Measurements from ENCODE around the gene RPL35A.
"Not testable (repeated sequence)": the region's sequence is repeated elsewhere in the genome, so short reads cannot be mapped to it uniquely, and the experiment has no call there.

RPL35A gene

DNA sequence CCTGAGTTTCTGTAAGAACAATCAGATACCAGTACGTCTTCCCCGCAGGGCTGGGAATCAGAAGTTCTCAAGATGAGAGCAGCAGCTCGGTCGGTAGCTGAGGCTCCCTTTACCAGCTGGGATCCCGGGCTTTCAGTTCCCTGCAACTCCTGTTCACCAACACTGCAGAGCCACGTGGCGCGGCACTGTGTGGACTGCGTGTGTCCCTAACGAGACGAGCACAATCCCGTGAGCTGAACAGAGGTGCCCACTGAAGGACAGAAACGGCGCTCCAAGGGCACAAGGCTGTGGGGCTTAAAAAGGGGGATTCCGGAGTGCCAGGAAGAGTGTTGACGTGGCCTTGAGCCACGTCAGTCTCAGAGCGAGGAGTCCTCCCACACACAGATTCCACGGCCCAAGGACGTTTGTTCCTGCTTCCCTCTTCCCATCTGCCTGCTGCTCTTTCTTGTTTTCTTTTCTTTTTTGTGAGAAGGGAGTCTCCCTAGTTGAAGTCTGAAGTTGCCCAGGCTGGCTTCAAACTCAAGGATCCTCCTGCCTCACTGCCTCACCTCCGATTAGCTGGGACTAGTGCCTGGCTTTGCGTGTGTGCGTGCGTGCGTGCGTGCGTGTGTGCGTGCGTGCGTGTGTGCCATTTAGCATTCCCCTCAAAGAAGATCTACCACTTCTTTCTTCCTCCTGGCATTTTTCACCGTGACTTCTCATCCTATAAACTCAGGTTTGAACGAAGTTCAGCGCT, 37.1 kb upstream of the RPL35A start:
- TF ChIP-seq, protein P1, sequence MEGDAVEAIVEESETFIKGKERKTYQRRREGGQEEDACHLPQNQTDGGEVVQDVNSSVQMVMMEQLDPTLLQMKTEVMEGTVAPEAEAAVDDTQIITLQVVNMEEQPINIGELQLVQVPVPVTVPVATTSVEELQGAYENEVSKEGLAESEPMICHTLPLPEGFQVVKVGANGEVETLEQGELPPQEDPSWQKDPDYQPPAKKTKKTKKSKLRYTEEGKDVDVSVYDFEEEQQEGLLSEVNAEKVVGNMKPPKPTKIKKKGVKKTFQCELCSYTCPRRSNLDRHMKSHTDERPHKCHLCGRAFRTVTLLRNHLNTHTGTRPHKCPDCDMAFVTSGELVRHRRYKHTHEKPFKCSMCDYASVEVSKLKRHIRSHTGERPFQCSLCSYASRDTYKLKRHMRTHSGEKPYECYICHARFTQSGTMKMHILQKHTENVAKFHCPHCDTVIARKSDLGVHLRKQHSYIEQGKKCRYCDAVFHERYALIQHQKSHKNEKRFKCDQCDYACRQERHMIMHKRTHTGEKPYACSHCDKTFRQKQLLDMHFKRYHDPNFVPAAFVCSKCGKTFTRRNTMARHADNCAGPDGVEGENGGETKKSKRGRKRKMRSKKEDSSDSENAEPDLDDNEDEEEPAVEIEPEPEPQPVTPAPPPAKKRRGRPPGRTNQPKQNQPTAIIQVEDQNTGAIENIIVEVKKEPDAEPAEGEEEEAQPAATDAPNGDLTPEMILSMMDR (IDR thresholded peaks at IDR 0.05; ENCODE audit: insufficient read depth, low read depth, low read length, missing control alignments) = no peak
- H3K4me3 ChIP-seq (ENCODE audit: low read length) = no peak overlapping the region
- DNase-seq (ENCODE audit: low read depth) = no peak

GRCh38 chr3:197913641-197914380, 36.2 kb upstream of the RPL35A start:
- no peak overlapping the region for H3K4me3 ChIP-seq (ENCODE audit: low read length)
- TF ChIP-seq, protein P1 (IDR thresholded peaks at IDR 0.05; ENCODE audit: insufficient read depth, low read depth, low read length, missing control alignments) = no peak
- DNase-seq (ENCODE audit: low read depth) = no peak

- DNase-seq (ENCODE audit: low read depth) = not testable (repeated sequence)
Observed at GRCh38 chr3:197921429-197922275, 28.3 kb upstream of the RPL35A start.

DNA sequence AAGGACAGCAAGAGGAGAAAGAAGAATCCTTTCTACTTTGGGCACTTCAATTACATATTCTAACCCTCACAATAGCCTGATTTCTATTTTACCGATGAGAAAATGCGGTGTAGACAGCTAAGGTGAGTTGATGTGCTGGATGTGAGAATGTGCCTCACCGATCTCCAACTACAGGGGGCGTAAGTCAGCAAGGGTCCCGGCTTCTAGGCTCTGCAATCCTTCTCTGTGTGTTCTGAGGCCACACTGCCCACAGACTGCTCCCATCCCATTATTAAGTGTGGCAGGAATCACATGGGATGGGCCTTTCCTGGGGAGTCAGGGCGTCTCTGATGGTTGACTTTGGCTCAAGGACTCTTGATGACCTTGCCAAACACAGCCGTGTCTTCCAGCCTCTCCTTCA, 23.6 kb upstream of the RPL35A start:
- DNase-seq (ENCODE audit: low read depth) = no peak
- no peak overlapping the region for H3K4me3 ChIP-seq (ENCODE audit: low read length)
- TF ChIP-seq, protein P1 (IDR thresholded peaks at IDR 0.05; ENCODE audit: insufficient read depth, low read depth, low read length, missing control alignments) = peak; percentile 7

More at GRCh38 chr3:197921429-197922275, 28.3 kb upstream of the RPL35A start:
- H3K4me3 ChIP-seq (ENCODE audit: low read length) = not testable (repeated sequence)

DNA sequence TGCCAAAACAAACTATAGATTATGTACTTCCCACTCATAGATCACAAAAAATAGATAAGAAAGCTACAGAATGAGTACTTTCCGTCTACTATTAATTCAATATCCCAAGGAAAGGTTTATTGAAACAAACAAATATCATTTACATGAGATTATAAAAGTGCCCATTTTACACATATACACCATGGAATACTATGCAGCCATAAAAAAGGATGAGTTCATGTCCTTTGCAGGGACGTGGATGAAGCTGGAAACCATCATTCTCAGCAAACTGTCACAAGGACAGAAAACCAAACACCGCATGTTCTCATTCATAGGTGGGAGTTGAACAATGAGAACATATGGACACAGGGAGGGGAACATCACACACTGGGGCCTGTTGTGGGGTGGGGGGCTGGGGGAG, 22.4 kb upstream of the RPL35A start:
- H3K4me3 ChIP-seq (ENCODE audit: low read length); DNase-seq (ENCODE audit: low read depth): not testable (repeated sequence)

- TF ChIP-seq, protein P1 (IDR thresholded peaks at IDR 0.05; ENCODE audit: insufficient read depth, low read depth, low read length, missing control alignments) = no peak
- no peak overlapping the region for H3K4me3 ChIP-seq (ENCODE audit: low read length)
- DNase-seq (ENCODE audit: low read depth) = no peak
Observed at GRCh38 chr3:197936819-197937384, 13.1 kb upstream of the RPL35A start.

GRCh38 chr3:197940745-197941384, 9.1 kb upstream of the RPL35A start:
- H3K4me3 ChIP-seq (ENCODE audit: low read length) = no peak overlapping the region
- DNase-seq (ENCODE audit: low read depth) = no peak
- TF ChIP-seq, protein P1 (IDR thresholded peaks at IDR 0.05; ENCODE audit: insufficient read depth, low read depth, low read length, missing control alignments) = no peak
